ENCODE results near the gene TTLL13.
"Not testable (repeated sequence)": the region's sequence is repeated elsewhere in the genome, so short reads cannot be mapped to it uniquely, and the experiment has no call there.

Gene TTLL13

GRCh38 chr15:90287101-90287500, 37.7 kb downstream of the TTLL13 start:
- DNase-seq (ENCODE audit: low spot score): no peak

- DNase-seq (ENCODE audit: low spot score): no peak
Measured at GRCh38 chr15:90287946-90288345, 38.6 kb downstream of the TTLL13 start.

- no peak for DNase-seq (ENCODE audit: low spot score)
Measured at GRCh38 chr15:90291679-90292356, 42.5 kb downstream of the TTLL13 start.

DNA sequence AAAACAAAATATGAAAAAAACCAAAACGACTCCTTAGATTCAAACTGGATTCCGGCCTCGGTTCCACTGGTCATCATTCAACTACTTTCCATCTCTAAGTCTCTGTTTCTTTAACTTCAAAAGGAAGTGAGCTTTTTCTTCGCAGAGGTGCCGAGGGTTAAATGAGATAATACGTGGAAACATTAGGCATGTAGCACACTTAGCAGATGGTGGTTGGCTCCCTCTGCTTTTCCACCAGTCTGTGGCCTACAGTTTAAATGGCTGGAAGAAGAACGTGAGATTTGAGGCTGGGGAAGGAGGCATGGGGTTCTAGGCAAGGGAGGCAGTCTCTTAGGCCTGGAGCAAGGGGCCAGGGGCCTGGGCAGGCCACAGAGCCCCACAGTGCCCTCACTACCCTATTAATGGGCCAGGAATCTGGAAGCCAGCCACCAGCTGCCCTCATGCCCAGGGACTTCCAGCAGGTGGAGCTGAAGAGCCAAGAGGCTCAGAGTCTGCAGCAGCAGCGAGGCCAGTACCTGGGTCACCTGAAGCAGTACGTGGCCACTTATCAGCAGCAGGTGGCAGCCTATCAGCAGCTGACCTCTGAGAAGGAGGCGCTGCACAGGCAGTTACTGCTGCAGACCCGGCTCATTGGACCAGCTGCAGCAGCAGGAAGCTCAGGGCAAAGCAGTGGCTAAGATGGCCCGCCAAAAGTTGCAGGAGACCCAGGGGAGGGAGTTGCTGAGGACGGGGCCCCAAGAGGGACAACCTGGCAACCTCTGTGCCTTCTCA, 43.9 kb downstream of the TTLL13 start:
- DNase-seq (ENCODE audit: low spot score): not testable (repeated sequence)

- no peak for DNase-seq (ENCODE audit: low spot score)
Measured at GRCh38 chr15:90294159-90294558, 44.8 kb downstream of the TTLL13 start.

- no peak for DNase-seq (ENCODE audit: low spot score)
Measured at GRCh38 chr15:90294601-90295269, 45.4 kb downstream of the TTLL13 start.

- no peak for DNase-seq (ENCODE audit: low spot score)
Measured at GRCh38 chr15:90295270-90295648, 45.9 kb downstream of the TTLL13 start.

GRCh38 chr15:90296316-90296884, 47.0 kb downstream of the TTLL13 start:
- not testable (repeated sequence) for DNase-seq (ENCODE audit: low spot score)

GRCh38 chr15:90297021-90297420, 47.7 kb downstream of the TTLL13 start:
- DNase-seq (ENCODE audit: low spot score): no peak

- no peak for DNase-seq (ENCODE audit: low spot score)
Measured at GRCh38 chr15:90300541-90300940, 51.2 kb downstream of the TTLL13 start.

- DNase-seq (ENCODE audit: low spot score): no peak
Measured at GRCh38 chr15:90300988-90301706, 51.8 kb downstream of the TTLL13 start.

DNA sequence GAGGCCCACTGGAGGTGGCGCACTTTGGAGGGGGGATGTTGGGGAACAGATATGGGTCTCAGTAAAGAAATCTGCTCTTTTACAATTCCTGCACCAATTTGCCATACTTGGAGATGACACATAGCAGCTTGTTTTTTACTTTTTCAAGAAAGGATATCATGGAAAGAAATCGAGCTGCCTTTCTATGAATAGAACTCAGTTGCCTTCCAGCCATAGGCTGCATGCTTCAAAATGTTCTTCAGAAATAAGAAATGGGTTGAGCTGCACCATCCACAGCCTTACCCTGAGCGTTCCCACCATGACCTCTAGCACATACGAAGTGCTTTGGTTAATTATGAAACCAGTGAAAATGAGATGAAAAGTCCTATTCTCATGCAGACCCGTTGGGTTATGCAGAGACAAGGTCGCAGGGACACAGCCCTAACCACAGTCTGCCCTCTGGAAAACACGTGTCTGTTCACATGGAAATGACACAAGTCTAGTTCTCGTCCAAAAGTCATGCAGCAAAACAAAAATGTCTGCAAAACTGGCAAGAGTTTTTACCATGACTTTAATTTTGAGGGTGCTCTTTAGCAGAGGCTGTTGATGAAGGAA, 52.4 kb downstream of the TTLL13 start:
- no peak for DNase-seq (ENCODE audit: low spot score)

DNA sequence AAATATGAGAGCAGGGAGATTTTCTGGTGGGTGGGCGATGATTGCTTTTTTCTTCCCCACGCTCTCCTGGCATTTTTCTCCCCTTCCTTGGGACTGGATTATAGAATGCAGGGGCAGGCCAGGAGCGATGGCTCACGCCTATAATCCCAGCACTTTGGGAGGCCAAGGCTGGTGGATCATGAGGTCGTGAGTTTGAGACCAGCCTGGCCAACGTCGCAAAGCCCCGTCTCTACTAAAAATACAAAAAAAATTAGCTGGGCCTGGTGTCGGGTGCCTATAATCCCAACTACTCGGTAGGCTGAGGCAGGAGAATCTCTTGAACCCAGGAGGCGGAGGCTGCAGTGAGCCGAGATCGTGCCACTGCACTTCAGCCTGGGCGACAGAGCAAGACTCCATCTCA, 56.0 kb downstream of the TTLL13 start:
- not testable (repeated sequence) for DNase-seq (ENCODE audit: low spot score)

GRCh38 chr15:90305932-90306331, 56.6 kb downstream of the TTLL13 start:
- DNase-seq (ENCODE audit: low spot score): no peak

DNA sequence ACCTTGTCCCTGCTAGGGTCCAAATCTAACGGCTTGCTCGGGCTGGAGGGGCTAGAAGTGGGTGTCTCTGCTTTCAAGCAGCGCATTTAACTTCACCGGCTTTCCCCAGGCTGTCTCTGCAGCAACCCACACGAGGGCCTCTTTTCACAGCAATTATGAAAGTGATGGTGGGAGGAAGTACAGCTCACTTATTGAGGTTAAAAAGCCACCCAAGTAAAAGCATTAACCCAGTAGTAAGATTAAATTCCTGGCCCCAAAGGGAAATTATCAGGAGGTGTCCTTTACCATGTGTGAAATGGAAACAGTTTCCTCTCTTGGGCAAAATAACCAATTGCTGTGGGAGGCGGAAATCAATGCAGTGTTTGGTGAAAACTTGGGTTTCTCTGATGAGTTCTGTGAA, 57.2 kb downstream of the TTLL13 start:
- DNase-seq (ENCODE audit: low spot score): peak; percentile 78

- DNase-seq (ENCODE audit: low spot score): no peak
Measured at GRCh38 chr15:90307661-90308060, 58.3 kb downstream of the TTLL13 start.

DNA sequence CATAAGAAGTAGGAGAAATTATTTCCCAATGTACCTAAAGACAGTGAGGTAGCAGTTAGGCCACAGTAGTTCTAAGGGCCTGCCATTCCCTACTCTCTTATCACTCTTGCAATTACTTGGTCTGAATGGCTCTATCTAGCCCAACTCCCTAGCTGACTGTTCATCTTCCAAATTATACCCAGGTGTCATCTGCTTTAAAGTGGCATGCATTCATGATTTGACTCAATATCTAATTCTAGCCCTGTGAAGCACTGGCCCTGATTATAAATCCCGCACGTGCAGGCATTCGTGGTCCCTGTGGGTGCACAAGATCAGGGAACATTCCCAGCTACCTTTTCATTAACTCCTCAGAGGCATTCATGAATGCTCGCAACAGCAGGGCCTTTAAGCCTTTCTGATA, 59.7 kb downstream of the TTLL13 start:
- DNase-seq (ENCODE audit: low spot score): no peak

All from putamen (tissue), 1 donor.